Vagina (tissue), 2 donors: ENCODE results near the gene AFAP1.

ENCODE experiments used
- CTCF ChIP-seq, 3 experiments: fragments of 450-650 bp in 2 of 3; fragments of 200-600 bp in 1 of 3; sonication (generic) in 1 of 3; IDR thresholded peaks; one replicate each; pipeline ENCODE4 v1.5.1; 2017 to 2019; ENCODE audit warnings: antibody characterized with exemption in 3 of 3, mild to moderate bottlenecking in 2 of 3, moderate library complexity in 2 of 3
- POLR2AphosphoS5 ChIP-seq, 2 donors: sonication (generic); formaldehyde crosslinking; IDR thresholded peaks; one replicate each; pipeline ENCODE4 v1.9.0; 2017; ENCODE audit warnings: antibody characterized with exemption in 2 of 2, mild to moderate bottlenecking in 2 of 2, low read depth in 1 of 2; ENCODE audit not compliant: insufficient read depth in 1 of 2

DNA sequence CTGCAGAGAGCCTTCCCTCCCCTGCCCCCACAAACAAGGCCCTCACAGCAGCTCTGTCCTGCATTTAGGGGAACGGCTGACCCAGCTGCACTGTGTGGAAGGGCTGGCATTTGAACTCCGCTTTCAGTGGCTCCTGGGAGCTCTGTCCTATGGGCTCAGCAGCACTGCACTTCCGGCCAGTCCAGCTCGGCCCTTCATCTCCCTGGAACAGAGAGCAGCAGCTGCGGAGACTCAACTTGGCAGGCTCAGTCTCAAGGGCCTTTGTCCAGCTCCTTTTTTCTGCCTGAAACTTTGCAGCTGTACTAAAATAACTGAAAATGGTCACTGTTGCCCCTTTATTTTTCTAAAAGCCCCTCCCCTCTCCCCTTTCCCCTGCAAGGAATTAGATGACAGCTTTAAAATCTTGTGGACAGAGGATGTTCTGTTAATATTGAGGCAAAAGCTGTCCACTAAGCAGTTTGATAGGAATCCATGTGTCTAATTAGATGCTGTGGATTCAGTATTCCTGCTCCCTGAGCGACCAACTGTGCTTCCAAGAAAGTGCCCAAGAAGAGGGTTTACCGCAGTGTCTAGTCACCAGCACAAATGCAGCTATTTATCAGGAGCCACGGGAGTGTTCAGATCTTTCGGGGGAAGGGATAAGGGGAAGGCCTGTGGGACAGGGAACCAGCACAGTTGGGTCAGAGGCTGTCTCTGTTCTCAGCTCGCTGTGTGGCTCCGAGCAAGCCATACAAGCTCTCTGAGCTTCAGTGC is 133.1 kb downstream of the AFAP1 start:
- peak; percentile 16 to 68 for TF ChIP-seq POLR2AphosphoS5 (IDR thresholded peaks at IDR 0.05; ENCODE audit: insufficient read depth in 1 of 2, low read depth in 1 of 2)
- TF ChIP-seq CTCF (IDR thresholded peaks at IDR 0.05), result no peak
